HL-60/S4 (cell line): ENCODE measurements around the gene NPLOC4.
"Not testable (repeated sequence)": the region's sequence is repeated elsewhere in the genome, so short reads cannot be mapped to it uniquely, and the experiment has no call there.

Experiments used
- in situ Hi-C: fragments of 300-500 bp; cut with MboI; formaldehyde crosslinking; loops from 2 replicates; pipeline ENCODE4 v1.14.3; 2022; ENCODE audit warnings: low sequenced_read_pairs

Gene NPLOC4

GRCh38 chr17:81537856-81538555, 98.9 kb downstream of the NPLOC4 start:
- in situ Hi-C loops, result no loop called here

- in situ Hi-C loops, result no loop called here
These were observed 99.5 kb downstream of the NPLOC4 start for GRCh38 chr17:81537343-81537855.

GRCh38 chr17:81536299-81537290, 100.3 kb downstream of the NPLOC4 start:
- in situ Hi-C loops, result no loop called here

GRCh38 chr17:81535480-81536298, 101.2 kb downstream of the NPLOC4 start:
- in situ Hi-C loops, result no loop called here

GRCh38 chr17:81535007-81535328, 101.9 kb downstream of the NPLOC4 start:
- in situ Hi-C loops, result no loop called here

GRCh38 chr17:81534157-81535006, 102.5 kb downstream of the NPLOC4 start:
- in situ Hi-C loops, result no loop called here

- in situ Hi-C loops, result no loop called here
These were observed 103.4 kb downstream of the NPLOC4 start for GRCh38 chr17:81533339-81534141.

GRCh38 chr17:81532490-81533287, 104.2 kb downstream of the NPLOC4 start:
- in situ Hi-C loops, result no loop called here

- in situ Hi-C loops, result not testable (repeated sequence)
These were observed 104.9 kb downstream of the NPLOC4 start for GRCh38 chr17:81531998-81532404.

DNA sequence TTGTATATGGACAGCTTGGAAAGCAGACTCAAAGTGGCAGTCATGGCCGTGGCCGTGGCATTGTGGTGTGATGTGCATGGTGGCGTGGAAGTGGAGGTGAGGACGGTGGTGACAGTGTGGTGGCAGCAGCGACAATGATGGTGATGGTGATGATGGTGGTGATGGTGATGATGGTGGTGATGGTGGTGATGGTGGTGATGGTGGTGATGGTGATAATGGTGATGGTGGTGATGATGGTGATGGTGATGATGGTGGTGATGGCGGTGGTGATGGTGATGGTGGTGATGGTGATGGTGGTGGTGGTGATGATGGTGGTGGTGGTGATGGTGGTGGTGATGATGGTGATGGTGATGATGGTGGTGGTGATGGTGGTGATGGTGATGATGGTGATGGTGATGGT, 105.9 kb downstream of the NPLOC4 start:
- in situ Hi-C loops, result not testable (repeated sequence)

- in situ Hi-C loops, result no loop called here
These were observed 107.5 kb downstream of the NPLOC4 start for GRCh38 chr17:81529437-81529803.

- in situ Hi-C loops, result no loop called here
These were observed 108.1 kb downstream of the NPLOC4 start for GRCh38 chr17:81528651-81529436.

- in situ Hi-C loops, result no loop called here
These were observed 108.6 kb downstream of the NPLOC4 start for GRCh38 chr17:81528384-81528650.

- in situ Hi-C loops, result no loop called here
These were observed 109.1 kb downstream of the NPLOC4 start, which contains the start of gene FSCN2 for GRCh38 chr17:81527591-81528383. Gene FSCN2, plus strand, starts transcription at chr17:81528377. Its CDS starts 155 bp downstream, at chr17:81528532.

- in situ Hi-C loops, result no loop called here
These were observed 110.0 kb downstream of the NPLOC4 start for GRCh38 chr17:81526662-81527571.

DNA sequence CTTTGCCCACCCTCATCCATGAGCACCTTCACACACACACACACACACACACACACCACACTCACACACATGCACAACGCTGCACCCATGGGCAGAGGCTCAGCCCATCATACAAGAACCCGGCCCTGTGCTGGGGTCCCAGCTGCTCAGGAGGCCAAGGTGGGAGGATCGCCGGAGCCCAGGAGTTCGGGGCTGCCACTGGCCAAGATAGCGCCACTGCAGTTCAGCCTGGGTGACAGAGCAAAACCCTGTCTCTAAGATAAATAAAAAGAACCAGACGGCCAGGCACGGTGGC, 112.1 kb downstream of the NPLOC4 start:
- in situ Hi-C loops, result no loop called here
